H1 (cell line): ENCODE results near the gene ARHGEF6. TPM values are rescaled to one million over a fixed set of nuclear protein-coding genes. Genes with fewer than 3 reads are reported as not detected.

Experiments
- CTCF ChIA-PET: fragments of 300-600 bp; sonication (Branson Sonifier 250); formaldehyde crosslinking; loops from one replicate; lab custom pipeline; 2021; ENCODE audit not compliant: partially characterized antibody; lab: Charles Lee
- POLR2A ChIA-PET: fragments of 300-600 bp; sonication (Branson Sonifier 250); formaldehyde crosslinking; loops from one replicate; lab custom pipeline; 2021; ENCODE audit warnings: inconsistent platforms; ENCODE audit not compliant: partially characterized antibody; lab: Charles Lee
- DNase-seq, 2 experiments: peaks; one replicate each; pipeline versions ENCODE4 v3.0.0 to v3.0.0-alpha.2; 2010 to 2022; ENCODE audit warnings: low spot score in 2 of 2, low read depth in 1 of 2, mixed read lengths in 1 of 2
- FAIRE-seq: peaks from 2 replicates; lab custom pipeline; 2011; peaks lifted over from hg19 to GRCh38; lab: Jason Lieb, UNC
- H2AFZ ChIP-seq: 2 replicates; pipeline ENCODE4 v1.8.1; 2012; ENCODE audit warnings: low read length, inconsistent platforms
- H2AK5ac ChIP-seq: 2 replicates; pipeline ENCODE4 v1.6.1; 2013; ENCODE audit warnings: low read depth, low read length
- H2BK120ac ChIP-seq: replicated peaks from 2 replicates; pipeline ENCODE3; 2013; ENCODE audit warnings: low read depth, low read length, inconsistent platforms
- H2BK12ac ChIP-seq: 2 replicates; pipeline ENCODE4 v1.6.1; 2013; ENCODE audit warnings: low read depth, low read length
- H2BK15ac ChIP-seq: 2 replicates; pipeline ENCODE4 v1.6.1; 2013; ENCODE audit warnings: low read length
- H2BK20ac ChIP-seq: 2 replicates; pipeline ENCODE4 v1.6.1; 2013; ENCODE audit warnings: low read length
- H2BK5ac ChIP-seq: 2 replicates; pipeline ENCODE4 v1.6.1; 2013; ENCODE audit warnings: low read depth, low read length
- H3K14ac ChIP-seq: 2 replicates; pipeline ENCODE4 v1.6.1; 2013; ENCODE audit warnings: inconsistent platforms; ENCODE audit not compliant: insufficient read length
- H3K18ac ChIP-seq: 2 replicates; pipeline ENCODE4 v1.6.1; 2013; ENCODE audit warnings: low read length; ENCODE audit errors: extremely low read depth
- H3K23ac ChIP-seq: 2 replicates; pipeline ENCODE4 v1.6.1; 2013; ENCODE audit warnings: inconsistent platforms; ENCODE audit not compliant: insufficient read length
- H3K23me2 ChIP-seq: 2 replicates; pipeline ENCODE4 v1.6.1; 2013; ENCODE audit warnings: low read depth, low read length
- H3K27ac ChIP-seq: 2 replicates; pipeline ENCODE4 v1.6.1; 2011; ENCODE audit warnings: low read depth, low read length, inconsistent platforms
- H3K27me3 ChIP-seq, 4 experiments: replicated peaks in 1 of 4; 1 replicate in 1 of 4; 2 replicates in 3 of 4; pipeline versions ENCODE4 v1.6.1 to v1.8.1; 2011 to 2013; ENCODE audit warnings: low read length in 3 of 4, mild to moderate bottlenecking in 3 of 4, inconsistent platforms in 2 of 4, mixed read lengths in 2 of 4, moderate library complexity in 1 of 4; ENCODE audit not compliant: control insufficient read depth in 3 of 4, insufficient read depth in 3 of 4; ENCODE audit errors: extremely low read depth in 1 of 4
- H3K36me3 ChIP-seq, 4 experiments: 2 replicates each; pipeline versions ENCODE4 v1.6.1 to v1.8.1; 2011 to 2013; ENCODE audit warnings: mild to moderate bottlenecking in 4 of 4, low read length in 3 of 4, moderate library complexity in 2 of 4, control low read depth in 1 of 4, inconsistent platforms in 1 of 4; ENCODE audit not compliant: insufficient read depth in 4 of 4, control insufficient read depth in 2 of 4
- H3K4ac ChIP-seq: replicated peaks from 2 replicates; pipeline ENCODE3; 2013; ENCODE audit warnings: low read length, low read depth, mixed read lengths, inconsistent platforms; ENCODE audit not compliant: insufficient read length
- H3K4me1 ChIP-seq, 4 experiments: replicated peaks in 1 of 4; 1 replicate in 1 of 4; 2 replicates in 3 of 4; pipeline versions ENCODE4 v1.6.1 to v1.8.1; 2011 to 2013; ENCODE audit warnings: low read length in 3 of 4, inconsistent platforms in 2 of 4, mixed read lengths in 1 of 4; ENCODE audit not compliant: insufficient read depth in 4 of 4, control insufficient read depth in 3 of 4
- H3K4me2 ChIP-seq, 2 experiments: 2 replicates each; pipeline versions ENCODE4 v1.6.1 to v1.8.1; 2011 to 2013; ENCODE audit warnings: low read depth in 2 of 2, low read length in 2 of 2, control low read depth in 1 of 2, inconsistent platforms in 1 of 2, mild to moderate bottlenecking in 1 of 2; ENCODE audit not compliant: insufficient read depth in 1 of 2
- H3K4me3 ChIP-seq, 4 experiments: fragments of 200-600, 300-600 bp in 1 of 4; sonication (generic), shearing (Covaris generic), sonication (Bioruptor Twin) in 1 of 4; 2 replicates each; pipeline versions ENCODE4 v1.5.1 to v1.8.1; 2011 to 2016; ENCODE audit warnings: low read length in 4 of 4, low read depth in 3 of 4, control low read depth in 2 of 4, inconsistent platforms in 2 of 4, mild to moderate bottlenecking in 2 of 4, mixed read lengths in 1 of 4, moderate library complexity in 1 of 4; ENCODE audit not compliant: insufficient read depth in 2 of 4; ENCODE audit errors: extremely low read depth in 1 of 4
- H3K56ac ChIP-seq: replicated peaks from 2 replicates; pipeline ENCODE3; 2013; ENCODE audit warnings: low read depth, mild to moderate bottlenecking, mixed read lengths, low read length, inconsistent platforms; ENCODE audit not compliant: insufficient read length
- H3K79me1 ChIP-seq: 2 replicates; pipeline ENCODE4 v1.6.1; 2013; ENCODE audit warnings: low read depth, low read length, control low read depth
- H3K79me2 ChIP-seq, 2 experiments: 2 replicates each; pipeline versions ENCODE4 v1.6.1 to v1.8.1; 2012 to 2013; ENCODE audit warnings: low read length in 2 of 2, mild to moderate bottlenecking in 2 of 2, inconsistent platforms in 1 of 2; ENCODE audit not compliant: insufficient read depth in 2 of 2, control insufficient read depth in 1 of 2
- H3K9ac ChIP-seq, 4 experiments: replicated peaks in 1 of 4; 1 replicate in 1 of 4; 2 replicates in 3 of 4; pipeline versions ENCODE4 v1.6.1 to v1.8.1; 2011 to 2013; ENCODE audit warnings: low read depth in 3 of 4, low read length in 3 of 4, control low read depth in 2 of 4, mild to moderate bottlenecking in 2 of 4, moderate library complexity in 2 of 4, inconsistent platforms in 1 of 4; ENCODE audit errors: extremely low read depth in 1 of 4
- H3K9me3 ChIP-seq, 2 experiments: 2 replicates each; pipeline versions ENCODE4 v1.6.1 to v1.8.1; 2012 to 2013; ENCODE audit warnings: mild to moderate bottlenecking in 2 of 2, moderate library complexity in 2 of 2, control low read depth in 1 of 2, inconsistent platforms in 1 of 2, low read depth in 1 of 2, low read length in 1 of 2, mixed read lengths in 1 of 2; ENCODE audit not compliant: insufficient read depth in 2 of 2
- H4K20me1 ChIP-seq, 2 experiments: replicated peaks in 1 of 2; 2 replicates each; pipeline versions ENCODE3 to v1.8.1; 2011 to 2013; ENCODE audit warnings: inconsistent platforms in 2 of 2, low read length in 2 of 2, mild to moderate bottlenecking in 1 of 2; ENCODE audit not compliant: insufficient read depth in 2 of 2, control insufficient read depth in 1 of 2
- H4K5ac ChIP-seq: 2 replicates; pipeline ENCODE4 v1.6.1; 2013; ENCODE audit warnings: low read length, low read depth, mixed read lengths, inconsistent platforms; ENCODE audit not compliant: insufficient read length
- H4K8ac ChIP-seq: 2 replicates; pipeline ENCODE4 v1.8.0; 2013; ENCODE audit warnings: mild to moderate bottlenecking, moderate library complexity, low read length, inconsistent platforms; ENCODE audit not compliant: insufficient read depth; ENCODE audit errors: extremely low read depth
- H4K91ac ChIP-seq: replicated peaks from 2 replicates; pipeline ENCODE3; 2013; ENCODE audit warnings: low read length, mixed read lengths, inconsistent platforms; ENCODE audit not compliant: insufficient read length
- ASH2L ChIP-seq: fragments of 200-600, 300-600 bp; sonication (generic); IDR thresholded peaks from one replicate; pipeline ENCODE4 v1.7.1; 2017; ENCODE audit warnings: low read length
- BACH1 ChIP-seq: IDR thresholded peaks from 2 replicates; pipeline ENCODE4 v1.6.1; 2012; ENCODE audit warnings: low read length, improper control_type of control experiment
- CBX5 ChIP-seq: fragments of 300-800, 300-1000 bp; sonication (generic); IDR thresholded peaks from 2 replicates; pipeline ENCODE4 v1.7.1; 2016; ENCODE audit warnings: antibody characterized with exemption, low read length, low read depth
- CHD2 ChIP-seq: IDR thresholded peaks from 2 replicates; pipeline ENCODE4 v1.6.1; 2012; ENCODE audit warnings: low read length, improper control_type of control experiment
- EP300 ChIP-seq, 2 experiments: IDR thresholded peaks; 1 replicate in 1 of 2; 2 replicates in 1 of 2; pipeline ENCODE4 v1.6.1; 2011 to 2012; ENCODE audit warnings: low read depth in 2 of 2, low read length in 2 of 2, mild to moderate bottlenecking in 2 of 2, borderline replicate concordance in 1 of 2, inconsistent platforms in 1 of 2, moderate library complexity in 1 of 2
- FOSL1 ChIP-seq: IDR thresholded peaks from 2 replicates; pipeline ENCODE4 v1.6.1; 2011; ENCODE audit warnings: mild to moderate bottlenecking, low read depth, low read length, moderate library complexity; ENCODE audit not compliant: insufficient read depth
- HDAC2 ChIP-seq, 2 experiments: fragments of 300-600 bp in 1 of 2; sonication (generic) in 1 of 2; IDR thresholded peaks; 2 replicates each; pipeline ENCODE4 v1.6.1; 2011 to 2012; ENCODE audit warnings: low read depth in 2 of 2, low read length in 2 of 2, mild to moderate bottlenecking in 2 of 2, moderate library complexity in 2 of 2, borderline replicate concordance in 1 of 2, inconsistent platforms in 1 of 2
- JUN ChIP-seq: IDR thresholded peaks from 2 replicates; pipeline ENCODE4 v1.6.1; 2011; ENCODE audit warnings: low read depth, mild to moderate bottlenecking, improper control_type of control experiment, low read length
- NANOG ChIP-seq: IDR thresholded peaks from 2 replicates; pipeline ENCODE4 v1.6.1; 2011; ENCODE audit warnings: low read length, low read depth, mild to moderate bottlenecking, inconsistent platforms; ENCODE audit not compliant: insufficient read depth, poor library complexity, severe bottlenecking
- RAD21 ChIP-seq, 2 experiments: IDR thresholded peaks in 1 of 2; conservative IDR thresholded peaks in 1 of 2; 2 replicates each; pipeline ENCODE4 v1.6.1; 2011; ENCODE audit warnings: low read depth in 2 of 2, low read length in 2 of 2, improper control_type of control experiment in 1 of 2, inconsistent platforms in 1 of 2, mild to moderate bottlenecking in 1 of 2, moderate library complexity in 1 of 2
- SIN3A ChIP-seq, 2 experiments: IDR thresholded peaks in 1 of 2; conservative IDR thresholded peaks in 1 of 2; 2 replicates each; pipeline ENCODE4 v1.6.1; 2011 to 2012; ENCODE audit warnings: low read length in 2 of 2, improper control_type of control experiment in 1 of 2, low read depth in 1 of 2, mild to moderate bottlenecking in 1 of 2
- SP4 ChIP-seq: IDR thresholded peaks from 2 replicates; pipeline ENCODE4 v1.6.1; 2012; ENCODE audit warnings: low read length, inconsistent platforms
- TCF12 ChIP-seq: IDR thresholded peaks from 2 replicates; pipeline ENCODE4 v1.6.1; 2011; ENCODE audit warnings: low read depth, mild to moderate bottlenecking, low read length
- ZNF274 ChIP-seq: IDR thresholded peaks from 2 replicates; pipeline ENCODE4 v1.7.0; 2012; ENCODE audit warnings: low read length, borderline replicate concordance; ENCODE audit errors: extremely low read depth
- WGBS, 2 experiments: shearing (Covaris generic) in 1 of 2; methylation state at CpG; one replicate each; pipeline versions ENCODE4 v1.1.6 to v1.1.7; 2013 to 2015; ENCODE audit warnings: low lambda C conversion rate in 2 of 2, mixed read lengths in 2 of 2, inconsistent platforms in 1 of 2, low coverage in 1 of 2, missing lambda C conversion rate in 1 of 2; ENCODE audit not compliant: insufficient replicate concordance in 2 of 2, insufficient coverage in 1 of 2, insufficient read length in 1 of 2; ENCODE audit errors: extremely low coverage in 1 of 2, missing lambda C conversion rate in 1 of 2; 5-methylcytosine and 5-hydroxymethylcytosine counted together
- polyA plus RNA-seq, 7 experiments: library from polyadenylated mRNA; depleted of rRNA in 3 of 7; stranded (reverse) in 5 of 7; unstranded in 2 of 7; fragments of >200 nt in 5 of 7; fragments of 200-250 nt in 2 of 7; gene quantifications; 1 replicate in 5 of 7; 2 replicates in 1 of 7; 4 replicates in 1 of 7; pipeline versions ENCODE4 v1.2.1 to v1.2.3, GENCODE V29; 2011 to 2013; ENCODE audit warnings: missing spikeins in 2 of 7, mixed read lengths in 2 of 7
- total RNA-seq: library from RNA; stranded (reverse); fragmentation: NEBNext Ultra II Directional; extraction: Animal tissue kit (Norgen Biotek cat#: 25700); gene quantifications from 2 replicates; pipeline ENCODE4 v1.2.1, GENCODE V29; 2021

Gene ARHGEF6
- total and polyA plus RNA-seq, 2 of the 8 experiments (the other 6 are each of a cell fraction or from before 2014, with no cell fraction given): 3.6 to 3.7 TPM

DNA sequence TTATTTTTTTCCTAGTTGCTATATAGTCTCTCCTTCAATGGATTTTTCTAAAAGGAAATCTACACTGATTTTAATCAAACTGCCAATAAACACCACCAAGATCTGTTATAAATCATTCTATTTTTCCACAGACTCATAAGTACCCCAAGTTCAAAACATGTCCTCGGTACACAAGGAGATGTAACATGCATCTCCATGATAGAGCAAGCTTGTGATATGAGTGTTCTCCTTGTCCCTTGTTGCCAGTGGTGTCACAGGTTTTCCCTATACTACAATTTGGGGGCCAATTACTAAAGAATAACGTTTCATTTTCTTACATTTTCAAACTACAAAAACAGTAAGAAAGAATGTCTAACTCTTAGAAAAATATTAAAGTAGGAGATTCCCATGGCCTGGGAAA lies 491 bp downstream of the ARHGEF6 start:
- Histone ChIP-seq H2BK120ac (no peak overlapping the region), H3K4me1 (no peaks in the 10 kb centered on the region), H4K8ac (no peak overlapping the region), H2BK12ac (no peak overlapping the region), H3K23me2 (no peaks in the 10 kb centered on the region), H3K4ac (no peak overlapping the region), H4K91ac (no peak overlapping the region), H3K27ac (no peak overlapping the region), H2BK5ac (no peak overlapping the region), H4K20me1 (no peaks in the 10 kb centered on the region), H2BK15ac (no peak overlapping the region), H3K36me3 (no peaks in the 10 kb centered on the region), H2AFZ (no peak overlapping the region), H3K9ac (no peak overlapping the region), H3K79me2 (no peaks in the 10 kb centered on the region), H3K56ac (no peak overlapping the region), H3K4me3 (no peak overlapping the region), H3K14ac (no peak overlapping the region), H3K9me3 (no peaks in the 10 kb centered on the region), H3K18ac (no peak overlapping the region), H3K23ac (no peak overlapping the region), H2AK5ac (no peak overlapping the region), H3K4me2 (no peak overlapping the region), H2BK20ac (no peak overlapping the region), H3K79me1 (no peaks in the 10 kb centered on the region), H4K5ac (no peak overlapping the region), H3K27me3 (no peaks in the 10 kb centered on the region)
- FAIRE-seq: no peak
- ChIA-PET CTCF (interaction anchor here (1.2 kb wide), 1 partner anchor 31 kb away, joined by 3 read pairs; no protein-coding TSS in a partner anchor), POLR2A (no interaction called here)
- WGBS, 2 experiments: 75% methylated on average over 2 of the region's 2 CpGs; no CpG with 5 or more reads in 1 of the 2 experiments
- DNase-seq: no peak
- no peak for TF ChIP-seq RAD21 (IDR thresholded peaks at IDR 0.05 in 1 of 2, conservative IDR thresholded peaks at IDR 0.05 in 1 of 2; ENCODE audit: low read depth in 2 of 2, low read length in 2 of 2)
- no peak for TF ChIP-seq SP4
- no peak for TF ChIP-seq NANOG
- TF ChIP-seq SIN3A (conservative IDR thresholded peaks at IDR 0.05 in 1 of 2, IDR thresholded peaks at IDR 0.05 in 1 of 2; ENCODE audit: low read depth in 1 of 2, low read length in 2 of 2): no peak
- TF ChIP-seq BACH1: no peak
- TF ChIP-seq CBX5: no peak
- no peak for TF ChIP-seq ASH2L
- no peak for TF ChIP-seq ZNF274
- no peak for TF ChIP-seq TCF12
- TF ChIP-seq HDAC2 (IDR thresholded peaks at IDR 0.05; ENCODE audit: borderline replicate concordance in 1 of 2, low read depth in 2 of 2, low read length in 2 of 2): no peak
- no peak for TF ChIP-seq JUN
- no peak for TF ChIP-seq EP300 (IDR thresholded peaks at IDR 0.05; ENCODE audit: borderline replicate concordance in 1 of 2, low read depth in 2 of 2, low read length in 2 of 2)
- TF ChIP-seq CHD2: no peak
- no peak for TF ChIP-seq FOSL1
